ENCODE data around the gene TSC2. TPM values are rescaled to one million over a fixed set of nuclear protein-coding genes. Genes with fewer than 3 reads are reported as not detected.

The TSC2 gene
- total RNA-seq, 1 experiment from 2014 or later, result 109 TPM

GRCh38 chr16:2082983-2083364 is 35.2 kb downstream of the TSC2 start:
- ChIA-PET CTCF (no interaction called here), POLR2A (no interaction called here)
- no peaks in the 10 kb centered on the region for H3K27me3 Mint-ChIP-seq (ENCODE audit: insufficient read depth, unreplicated experiment)
- no peaks in the 10 kb centered on the region for H3K9me3 ChIP-seq
- H3K27ac Mint-ChIP-seq (ENCODE audit: unreplicated experiment), result no peak overlapping the region
- no TSS peak for BruUV-seq (replicated peaks)
- H3K4me1 ChIP-seq, result no peaks in the 10 kb centered on the region
- DNase-seq, result no peak
- no peaks in the 10 kb centered on the region for H3K36me3 ChIP-seq (ENCODE audit: control insufficient read depth, insufficient read depth, low read length)
- intact Hi-C loops (cut with micrococcal nuclease; ENCODE audit: unreplicated experiment), result no loop called here
- no peak overlapping the region for H3K4me3 Mint-ChIP-seq (ENCODE audit: unreplicated experiment)
- TF ChIP-seq CTCF (IDR thresholded peaks at IDR 0.05; ENCODE audit: insufficient read depth in 1 of 2, low read depth in 1 of 2, low read length in 1 of 2, severe bottlenecking in 1 of 2, unreplicated experiment in 1 of 2), result no peak
- H3K36me3 Mint-ChIP-seq (ENCODE audit: insufficient read depth, unreplicated experiment), result peaks cover 41% of the 10 kb centered on the region
- no peaks in the 10 kb centered on the region for H3K27me3 ChIP-seq (replicated peaks; ENCODE audit: control insufficient read depth, insufficient read depth, low read length)
- H3K9me3 Mint-ChIP-seq (ENCODE audit: unreplicated experiment), result no peaks in the 10 kb centered on the region
- no peaks in the 10 kb centered on the region for H3K4me1 Mint-ChIP-seq (ENCODE audit: low read depth, unreplicated experiment)
- H3K4me3 ChIP-seq (ENCODE audit: low read depth, low read length), result no peak overlapping the region

GRCh38 chr16:2083409-2083808 is 35.6 kb downstream of the TSC2 start:
- Histone ChIP-seq H3K36me3 (ENCODE audit: control insufficient read depth, insufficient read depth, low read length) (no peaks in the 10 kb centered on the region), H3K4me1 (no peaks in the 10 kb centered on the region), H3K9me3 (no peaks in the 10 kb centered on the region), H3K27me3 (replicated peaks; ENCODE audit: control insufficient read depth, insufficient read depth, low read length) (no peaks in the 10 kb centered on the region), H3K4me3 (ENCODE audit: low read depth, low read length) (no peak overlapping the region)
- no peak for DNase-seq
- ChIA-PET CTCF (no interaction called here), POLR2A (no interaction called here)
- TF ChIP-seq CTCF (IDR thresholded peaks at IDR 0.05; ENCODE audit: insufficient read depth in 1 of 2, low read depth in 1 of 2, low read length in 1 of 2, severe bottlenecking in 1 of 2, unreplicated experiment in 1 of 2), result no peak
- no peak overlapping the region for H3K27ac Mint-ChIP-seq (ENCODE audit: unreplicated experiment)
- no TSS peak for BruUV-seq (replicated peaks)
- H3K36me3 Mint-ChIP-seq (ENCODE audit: insufficient read depth, unreplicated experiment), result peaks cover 45% of the 10 kb centered on the region
- H3K27me3 Mint-ChIP-seq (ENCODE audit: insufficient read depth, unreplicated experiment), result no peaks in the 10 kb centered on the region
- H3K4me1 Mint-ChIP-seq (ENCODE audit: low read depth, unreplicated experiment), result no peaks in the 10 kb centered on the region
- H3K4me3 Mint-ChIP-seq (ENCODE audit: unreplicated experiment), result no peak overlapping the region
- H3K9me3 Mint-ChIP-seq (ENCODE audit: unreplicated experiment), result no peaks in the 10 kb centered on the region
- intact Hi-C loops (cut with micrococcal nuclease; ENCODE audit: unreplicated experiment), result no loop called here

DNA sequence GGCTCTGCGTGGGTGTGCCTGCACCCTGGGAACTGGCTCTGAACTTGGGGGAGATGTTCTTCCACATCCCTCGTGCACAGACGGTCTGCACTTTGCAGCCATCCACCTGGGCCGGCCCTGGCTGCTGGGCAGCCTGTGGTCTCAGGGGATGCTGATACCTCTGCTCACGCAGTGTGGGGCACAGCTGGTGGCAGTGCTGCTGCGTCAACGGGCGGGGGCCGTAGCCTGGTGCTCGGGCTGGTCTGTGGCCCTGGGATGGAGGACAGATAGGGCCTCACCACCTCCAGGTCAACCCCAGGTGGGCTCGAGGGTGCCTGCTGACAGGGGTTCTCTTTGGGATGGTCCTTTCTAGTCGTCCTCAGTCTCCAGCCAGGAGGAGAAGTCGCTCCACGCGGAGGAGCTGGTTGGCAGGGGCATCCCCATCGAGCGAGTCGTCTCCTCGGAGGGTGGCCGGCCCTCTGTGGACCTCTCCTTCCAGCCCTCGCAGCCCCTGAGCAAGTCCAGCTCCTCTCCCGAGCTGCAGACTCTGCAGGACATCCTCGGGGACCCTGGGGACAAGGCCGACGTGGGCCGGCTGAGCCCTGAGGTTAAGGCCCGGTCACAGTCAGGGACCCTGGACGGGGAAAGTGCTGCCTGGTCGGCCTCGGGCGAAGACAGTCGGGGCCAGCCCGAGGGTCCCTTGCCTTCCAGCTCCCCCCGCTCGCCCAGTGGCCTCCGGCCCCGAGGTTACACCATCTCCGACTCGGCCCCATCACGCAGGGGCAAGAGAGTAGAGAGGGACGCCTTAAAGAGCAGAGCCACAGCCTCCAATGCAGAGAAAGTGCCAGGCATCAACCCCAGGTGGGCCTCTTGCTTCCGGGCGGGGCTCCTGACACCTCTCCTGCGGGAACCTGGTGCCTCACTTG is 36.3 kb downstream of the TSC2 start:
- BruUV-seq (replicated peaks), result no TSS peak
- Mint-ChIP-seq H3K4me3 (ENCODE audit: unreplicated experiment) (no peak overlapping the region), H3K4me1 (ENCODE audit: low read depth, unreplicated experiment) (no peaks in the 10 kb centered on the region), H3K27ac (ENCODE audit: unreplicated experiment) (no peak overlapping the region), H3K36me3 (ENCODE audit: insufficient read depth, unreplicated experiment) (peaks cover 47% of the 10 kb centered on the region), H3K27me3 (ENCODE audit: insufficient read depth, unreplicated experiment) (no peaks in the 10 kb centered on the region), H3K9me3 (ENCODE audit: unreplicated experiment) (no peaks in the 10 kb centered on the region)
- POLR2A ChIA-PET, result interaction anchor here (0.7 kb wide), 1 partner anchor 166 kb away, joined by 3 read pairs; no protein-coding TSS in a partner anchor
- Histone ChIP-seq H3K9me3 (no peaks in the 10 kb centered on the region), H3K4me1 (no peaks in the 10 kb centered on the region), H3K27me3 (replicated peaks; ENCODE audit: control insufficient read depth, insufficient read depth, low read length) (no peaks in the 10 kb centered on the region), H3K36me3 (ENCODE audit: control insufficient read depth, insufficient read depth, low read length) (no peaks in the 10 kb centered on the region), H3K4me3 (ENCODE audit: low read depth, low read length) (no peak overlapping the region)
- intact Hi-C loops (cut with micrococcal nuclease; ENCODE audit: unreplicated experiment), result no loop called here
- DNase-seq, result no peak
- CTCF ChIA-PET, result interaction anchor here (1.4 kb wide), 1 partner anchor 56 kb away, joined by 3 read pairs; no protein-coding TSS in a partner anchor
- TF ChIP-seq CTCF (IDR thresholded peaks at IDR 0.05; ENCODE audit: insufficient read depth in 1 of 2, low read depth in 1 of 2, low read length in 1 of 2, severe bottlenecking in 1 of 2, unreplicated experiment in 1 of 2), result no peak
